ENCODE data around the gene GNLY.
A peak's percentile ranks its signal among the peaks of the same experiment; 100 is the strongest.
"Not testable (repeated sequence)": the region's sequence is repeated elsewhere in the genome, so short reads cannot be mapped to it uniquely, and the experiment has no call there.

The GNLY gene

DNA sequence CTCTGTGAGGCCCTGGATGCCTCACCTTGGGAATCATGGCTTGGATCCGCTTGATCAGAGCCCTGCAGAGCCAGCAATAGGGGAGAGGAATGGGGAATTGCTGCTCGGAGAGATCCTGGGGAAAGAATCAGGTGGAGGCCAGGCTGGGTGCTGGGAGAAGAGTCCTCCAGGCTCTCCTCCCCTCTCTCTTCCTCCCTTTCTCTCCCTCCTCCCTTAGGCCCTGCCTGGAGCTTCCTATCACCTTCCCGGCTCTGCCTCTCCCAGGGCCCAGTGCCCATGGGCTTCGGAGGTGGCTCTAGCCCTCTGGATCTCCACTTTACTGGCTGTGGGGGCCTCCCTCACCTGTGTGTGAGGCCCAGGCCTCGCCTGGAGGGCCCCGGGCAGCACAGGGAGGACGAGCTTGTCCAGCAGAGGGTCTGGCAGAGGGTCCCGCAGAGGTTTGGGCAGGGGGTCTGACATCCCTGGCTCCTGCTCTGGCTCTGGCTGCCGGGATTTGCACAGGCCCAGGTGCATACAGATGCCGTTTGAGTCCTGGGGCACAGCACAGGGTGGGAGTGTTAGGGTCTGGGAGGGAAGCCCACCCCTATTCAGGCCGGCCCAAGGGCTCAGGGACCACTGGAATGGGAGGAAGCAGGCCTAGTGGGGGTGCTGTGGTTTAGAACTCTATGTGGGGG is 28.8 kb upstream of the GNLY start:
- no peak for DNase-seq

DNA sequence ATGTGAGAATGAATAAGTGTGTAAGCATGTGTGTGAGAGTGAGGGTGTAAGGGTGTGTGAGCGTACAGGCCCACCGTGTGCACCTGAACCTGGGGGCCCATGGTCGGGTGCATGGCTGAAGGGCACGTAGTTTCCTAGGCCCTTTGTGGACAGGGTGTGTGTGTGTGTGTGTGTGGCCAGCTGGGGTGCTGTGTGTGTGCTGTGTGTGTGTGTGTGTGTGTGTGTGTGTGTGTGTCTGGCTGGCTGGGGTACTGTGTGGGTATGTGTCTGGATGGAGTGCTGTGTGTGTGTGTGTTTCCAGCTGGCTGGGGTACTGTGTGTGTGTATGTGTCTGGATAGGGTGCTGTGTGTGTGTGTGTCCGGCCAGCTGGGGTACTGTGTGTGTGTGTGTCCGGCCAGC is 28.1 kb upstream of the GNLY start:
- DNase-seq = no peak

DNA sequence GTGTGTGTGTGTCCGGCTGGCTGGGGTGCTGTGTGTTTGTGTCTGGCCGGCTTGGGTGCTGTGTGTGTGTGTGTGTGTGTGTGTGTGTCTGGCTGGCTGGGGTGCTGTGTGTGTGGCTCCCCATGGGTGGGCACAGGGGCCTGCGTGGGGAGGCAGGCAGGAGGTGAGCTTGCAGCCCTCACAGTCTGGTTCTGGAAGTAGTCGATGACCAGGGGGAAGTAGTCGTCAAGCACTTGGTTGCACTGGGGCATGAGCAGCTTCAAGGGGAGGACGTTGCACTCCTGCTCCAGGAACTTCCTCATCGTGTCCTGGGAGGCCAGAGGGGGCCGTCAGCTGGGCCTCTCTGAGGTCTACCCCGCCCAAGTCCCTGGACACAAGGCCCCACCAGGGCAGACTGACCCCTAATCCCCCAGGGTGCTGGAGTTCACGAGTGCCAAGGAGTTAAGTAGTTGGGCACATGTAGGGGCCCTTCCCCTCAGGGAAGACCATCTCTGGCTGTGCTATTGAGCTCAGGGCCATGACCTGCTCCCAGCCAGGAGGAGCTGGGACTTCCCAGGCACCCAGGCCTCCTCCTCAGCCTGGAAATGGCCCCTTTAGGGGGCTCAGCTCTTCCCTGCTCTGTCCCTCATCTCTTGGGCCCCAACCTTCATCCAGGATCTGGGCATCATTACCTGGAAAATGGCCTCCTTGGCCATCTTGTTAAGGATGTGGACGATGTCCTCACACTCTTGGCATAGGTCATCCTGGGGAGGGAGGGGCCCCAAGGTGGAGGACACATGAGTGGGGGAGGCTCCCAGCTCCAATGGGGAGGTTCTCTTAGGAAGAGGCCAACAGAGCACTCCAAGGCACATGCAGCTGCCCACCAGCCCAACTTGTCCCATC is 27.5 kb upstream of the GNLY start:
- no peak for DNase-seq

DNA sequence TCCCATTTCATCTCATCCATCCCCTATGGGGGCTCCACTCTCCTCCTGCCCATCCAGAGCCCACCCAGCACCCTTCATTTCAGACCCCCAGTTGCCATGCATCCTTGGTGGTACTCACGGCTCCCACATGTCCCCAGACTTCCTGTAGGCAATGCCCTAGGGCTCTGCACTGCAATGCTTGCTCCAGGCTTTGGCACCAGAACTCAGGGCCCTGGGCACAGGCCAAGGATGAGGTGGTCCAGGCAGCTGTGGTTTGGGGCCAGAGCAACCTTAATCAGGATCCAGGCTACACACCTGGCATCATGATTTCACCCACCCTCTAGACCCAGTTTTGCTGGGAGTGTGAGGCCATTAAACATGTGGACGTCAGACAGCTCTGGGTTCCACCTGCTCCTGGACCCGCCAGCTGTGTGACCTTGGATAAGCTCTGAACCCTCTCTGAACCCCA is 26.6 kb upstream of the GNLY start:
- no peak for DNase-seq

DNA sequence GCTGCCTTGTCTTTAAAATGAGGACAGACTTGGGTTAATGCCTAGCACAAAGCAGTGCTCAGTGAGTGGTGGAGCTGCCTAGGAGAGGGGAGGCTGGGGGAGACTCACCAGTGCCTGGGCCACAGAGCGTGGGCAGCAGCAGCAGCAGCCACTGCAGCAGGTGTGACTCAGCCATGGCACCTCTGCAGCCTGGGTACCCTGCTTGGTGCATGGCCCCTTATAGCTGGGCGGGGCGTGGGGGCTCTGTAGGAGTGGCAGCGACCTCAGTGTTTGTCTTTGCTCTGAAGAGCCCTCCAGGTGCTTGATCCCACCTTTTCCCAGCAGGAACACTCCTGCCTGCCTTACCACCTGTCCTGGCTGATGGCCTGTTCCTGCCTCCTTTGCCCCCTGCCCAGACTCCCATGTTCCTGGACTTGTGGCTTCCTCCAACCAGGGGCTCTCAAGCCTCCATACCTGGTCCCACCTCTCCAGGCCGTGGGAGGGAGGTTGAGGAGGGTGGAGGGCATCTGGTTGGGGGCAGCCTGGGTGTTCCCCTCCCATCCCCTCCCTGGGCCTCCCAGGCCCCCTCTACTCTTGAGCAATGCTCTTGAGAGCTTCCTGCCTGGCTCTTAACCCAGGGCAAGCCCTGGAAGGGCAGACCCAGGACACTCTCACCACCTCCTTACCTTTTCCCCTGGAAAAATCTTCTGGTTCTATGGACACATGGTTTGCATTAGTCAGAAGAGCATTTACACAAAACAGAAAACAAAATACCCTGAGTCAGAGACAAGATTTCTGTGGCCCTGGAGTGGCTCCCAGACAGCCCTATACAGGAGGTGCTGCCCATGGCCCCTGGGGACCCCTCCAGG is 25.9 kb upstream of the GNLY start, which contains the start of gene SFTPB:
TSS of gene SFTPB (minus strand) at position 191 of the 848 bp plus-strand sequence. CDS start at position 175, 16 bp downstream.
- no peak for DNase-seq

DNA sequence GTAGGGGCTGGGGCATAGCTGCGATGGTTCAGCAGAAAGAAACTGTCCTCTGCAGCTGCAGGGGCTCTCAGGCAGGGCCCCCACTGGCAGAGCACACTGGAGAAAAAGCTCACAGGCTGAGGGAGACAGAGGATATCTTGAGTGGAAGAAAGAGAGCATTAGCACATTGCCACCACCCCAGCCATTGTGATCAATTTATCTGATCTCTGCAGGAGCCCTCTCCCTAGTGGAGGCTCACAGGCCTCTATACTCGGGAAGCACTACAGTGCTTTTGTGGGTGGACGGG is 25.4 kb upstream of the GNLY start:
- no peak for DNase-seq

DNA sequence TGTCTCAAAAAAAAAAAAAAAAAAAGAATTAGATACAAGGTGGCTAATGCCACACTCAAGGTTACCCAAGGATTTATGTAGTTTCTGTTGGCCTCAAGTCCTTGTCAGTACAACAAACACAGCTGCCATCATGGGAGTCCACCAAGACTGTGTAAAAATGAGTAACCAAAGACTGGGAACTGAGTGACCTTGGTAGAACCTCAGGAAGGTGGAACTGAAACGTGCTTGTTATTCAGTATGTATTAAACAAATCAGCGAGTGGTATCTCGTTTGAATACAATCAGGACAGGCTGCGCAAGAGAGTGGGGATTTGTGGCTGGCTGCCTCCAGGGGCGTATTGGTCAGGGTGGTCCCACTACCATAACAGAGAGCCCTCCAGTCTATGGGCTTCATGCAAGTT is 24.6 kb upstream of the GNLY start:
- DNase-seq = no peak

DNA sequence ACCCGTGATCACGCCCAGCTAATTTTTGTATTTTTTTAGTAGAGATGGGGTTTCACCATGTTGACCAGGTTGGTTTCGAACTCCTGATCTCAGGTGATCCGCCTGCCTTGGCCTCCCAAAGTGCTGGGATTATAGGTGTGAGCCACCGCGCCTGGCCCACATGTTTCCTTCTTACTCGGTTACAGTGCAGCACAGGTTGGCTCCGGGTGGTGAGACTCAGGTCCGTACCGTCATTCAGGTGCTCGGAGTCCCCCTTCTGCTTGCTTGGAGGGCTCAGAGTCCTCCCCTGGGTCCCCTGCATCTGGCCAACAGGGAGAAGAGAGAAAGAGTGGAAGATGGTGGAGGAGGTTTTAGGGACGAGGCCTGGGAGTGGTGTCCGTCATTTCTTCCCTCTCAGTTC is 23.7 kb upstream of the GNLY start:
- not testable (repeated sequence) for DNase-seq

DNA sequence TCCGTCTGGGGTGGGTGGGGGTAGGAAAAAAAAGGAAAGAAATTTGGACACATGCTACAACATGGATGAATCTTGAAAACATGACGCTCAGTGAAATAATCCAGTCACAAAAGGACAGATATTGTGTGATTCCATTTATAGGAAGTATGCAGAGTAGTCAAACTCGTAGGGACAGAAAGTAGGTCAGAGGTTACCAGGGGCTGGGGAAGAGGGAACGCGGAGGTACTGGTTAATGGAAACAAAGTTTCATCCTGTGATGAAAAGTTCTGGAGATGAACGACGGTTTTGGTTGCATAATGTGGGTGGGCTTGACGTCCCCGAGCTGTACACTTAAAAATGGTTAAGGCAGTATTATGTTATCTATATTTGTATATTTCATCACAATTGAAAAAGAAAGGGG is 21.7 kb upstream of the GNLY start:
- DNase-seq = no peak

DNA sequence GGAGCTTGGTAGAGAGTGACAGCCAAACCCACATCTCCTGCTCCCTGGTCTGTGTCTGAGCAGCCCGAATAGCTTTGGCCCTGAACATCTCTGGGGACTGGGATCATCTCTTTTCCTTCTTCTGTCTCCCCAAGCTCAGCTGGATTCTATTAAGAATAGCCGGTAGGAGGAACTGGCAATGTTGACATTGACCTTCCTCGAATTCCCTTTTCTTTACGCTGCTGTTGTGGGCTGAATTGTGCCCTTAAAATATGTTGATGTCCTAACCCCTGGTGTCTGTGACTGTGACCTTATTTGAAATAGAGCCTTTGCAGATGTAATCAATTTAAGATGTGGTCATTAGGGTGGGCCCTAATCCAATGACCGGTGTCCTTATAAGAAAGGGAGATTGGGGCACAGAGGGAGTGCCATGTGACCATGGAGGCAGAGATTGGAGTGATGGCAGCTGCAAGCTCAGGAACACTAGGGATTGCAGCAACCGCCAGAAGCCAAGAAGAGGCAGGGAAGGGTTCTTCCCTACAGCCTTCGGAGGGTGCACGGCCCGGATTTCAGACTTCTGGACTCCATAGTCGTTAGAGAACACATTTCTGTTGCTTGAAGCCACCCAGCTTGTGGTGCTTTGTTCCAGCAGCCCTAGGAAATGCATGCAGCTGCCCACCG is 20.3 kb upstream of the GNLY start:
- no peak for DNase-seq

DNA sequence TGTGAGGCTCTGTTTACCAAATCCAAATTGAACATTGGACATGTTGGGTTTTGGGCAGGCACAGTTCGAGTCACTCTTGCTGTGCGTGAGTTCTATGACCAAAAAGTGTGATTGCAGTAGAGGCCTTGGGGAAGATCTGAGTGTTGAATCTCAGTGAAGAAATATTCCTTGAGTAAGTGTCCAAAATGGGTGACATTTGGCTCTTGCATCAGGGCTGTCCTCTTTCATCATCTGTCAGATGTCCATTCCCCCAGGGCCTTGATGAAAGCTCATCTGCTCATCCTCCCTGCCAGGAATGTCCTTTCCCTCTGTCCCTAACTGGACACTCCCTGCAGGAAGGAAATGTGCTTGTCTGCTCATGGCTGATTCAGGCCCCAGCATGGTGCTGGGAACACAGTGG is 19.7 kb upstream of the GNLY start:
- no peak for DNase-seq

DNA sequence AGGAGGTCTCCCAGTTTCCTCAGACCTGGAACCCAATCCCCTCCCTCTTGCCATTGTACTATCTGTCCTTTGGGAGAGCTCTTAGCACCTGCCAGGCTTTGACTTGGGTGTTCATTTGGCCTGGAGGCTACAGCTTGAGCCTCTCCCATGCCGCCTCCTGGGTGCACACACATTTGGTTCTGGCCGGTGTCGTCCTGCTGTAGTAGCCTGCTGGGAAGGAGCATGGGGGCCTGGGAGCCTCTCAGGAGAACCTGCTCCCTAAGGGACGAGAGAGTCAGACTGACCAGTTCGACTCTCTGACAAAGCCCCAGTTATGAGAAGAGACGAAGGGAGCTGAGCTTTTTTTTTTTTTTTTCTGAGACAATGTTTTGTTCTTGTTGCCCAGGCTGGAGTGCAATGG is 18.7 kb upstream of the GNLY start:
- DNase-seq = no peak

DNA sequence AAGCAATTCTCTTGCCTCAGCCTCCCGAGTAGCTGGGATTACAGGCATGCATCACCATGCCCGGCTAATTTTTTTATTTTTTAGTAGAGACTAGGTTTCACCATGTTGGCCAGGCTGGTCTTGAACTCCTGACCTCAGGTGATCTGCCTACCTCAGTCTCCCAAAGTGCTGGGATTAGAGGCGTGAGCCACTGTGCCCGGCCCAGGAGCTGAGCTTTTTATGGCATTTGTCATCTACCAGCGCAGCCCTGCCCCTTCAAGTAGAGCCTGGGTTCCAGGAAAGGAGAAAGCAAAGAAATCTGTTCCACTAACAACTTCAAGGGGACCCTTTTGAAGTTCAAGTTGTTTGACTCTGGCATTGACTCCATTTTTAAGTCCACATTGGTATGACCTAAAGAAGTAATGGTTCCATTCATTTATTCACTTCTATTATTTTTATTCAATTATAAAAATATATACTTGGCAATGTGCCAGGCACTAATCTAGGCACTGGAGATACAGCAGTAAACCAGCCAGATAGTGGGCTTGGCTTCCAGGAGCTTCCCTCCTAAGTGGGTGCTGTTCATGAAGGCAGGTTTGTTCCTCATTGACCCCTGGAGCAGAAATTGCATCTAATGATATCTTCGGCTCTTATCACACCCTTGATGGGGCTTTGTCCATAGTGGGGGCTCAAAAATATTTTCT is 18.2 kb upstream of the GNLY start:
- DNase-seq = no peak

DNA sequence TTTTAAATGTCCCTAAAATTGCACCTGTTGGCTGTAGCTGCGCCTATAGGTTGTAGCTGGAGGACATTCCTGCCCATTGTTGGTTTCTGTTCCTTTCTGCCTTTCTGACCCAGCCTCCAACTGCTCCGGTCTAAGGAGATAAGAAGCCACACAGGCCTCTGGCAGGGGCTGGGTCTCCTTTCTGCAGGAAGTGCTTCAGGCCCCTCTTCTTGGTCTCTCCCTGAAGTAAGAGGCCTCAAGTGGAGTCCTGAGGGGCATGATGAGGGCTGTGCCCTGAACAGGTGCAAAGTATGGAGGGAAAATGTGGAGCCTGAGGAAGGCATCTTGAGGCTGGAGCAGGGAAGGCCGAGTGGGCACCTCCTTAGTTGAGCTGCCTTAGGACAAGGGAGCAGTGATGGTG is 15.8 kb upstream of the GNLY start:
- DNase-seq = no peak

DNA sequence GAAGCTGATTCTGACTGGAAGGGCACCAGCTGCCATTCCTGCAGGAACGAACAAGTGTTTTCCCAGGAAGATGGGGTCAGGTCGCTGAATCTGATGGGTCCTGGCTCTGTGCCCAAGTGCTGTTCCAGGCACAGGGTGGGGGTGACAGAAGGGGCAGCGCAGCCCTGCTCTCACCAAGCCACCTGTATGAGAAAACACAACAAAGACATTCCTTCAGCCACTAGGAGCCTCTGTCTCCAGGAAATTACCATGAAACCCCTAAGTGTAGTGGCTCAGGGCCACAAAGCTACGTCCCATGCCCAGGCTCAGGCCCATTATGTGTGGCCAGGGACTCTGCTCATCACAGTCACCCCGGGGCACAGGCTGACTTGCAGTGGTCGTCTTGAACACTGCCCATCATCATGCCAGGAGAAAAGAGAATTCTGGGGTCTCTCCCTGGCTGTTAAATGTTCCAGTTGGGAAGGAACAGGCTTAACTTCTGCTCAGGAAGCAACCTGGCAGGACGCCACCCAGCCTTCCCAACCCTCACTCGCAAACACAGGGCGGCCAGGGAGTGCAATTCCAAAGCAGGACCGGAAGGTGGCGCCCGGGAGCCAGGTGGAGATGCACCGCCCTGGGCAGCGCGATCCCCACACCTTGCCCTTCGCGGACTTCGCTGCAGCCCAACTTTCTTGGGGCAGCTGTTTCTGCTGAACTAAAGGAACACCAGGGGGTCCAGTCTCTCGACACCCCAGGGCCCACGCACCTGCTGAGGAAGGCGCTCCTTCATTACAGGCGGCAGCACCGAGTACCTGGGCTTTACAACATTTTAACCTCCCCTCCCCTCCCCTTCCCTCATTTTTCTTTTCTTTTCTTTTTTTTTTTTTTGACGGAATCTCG is 15.1 kb upstream of the GNLY start:
- DNase-seq = peak; percentile 71

DNA sequence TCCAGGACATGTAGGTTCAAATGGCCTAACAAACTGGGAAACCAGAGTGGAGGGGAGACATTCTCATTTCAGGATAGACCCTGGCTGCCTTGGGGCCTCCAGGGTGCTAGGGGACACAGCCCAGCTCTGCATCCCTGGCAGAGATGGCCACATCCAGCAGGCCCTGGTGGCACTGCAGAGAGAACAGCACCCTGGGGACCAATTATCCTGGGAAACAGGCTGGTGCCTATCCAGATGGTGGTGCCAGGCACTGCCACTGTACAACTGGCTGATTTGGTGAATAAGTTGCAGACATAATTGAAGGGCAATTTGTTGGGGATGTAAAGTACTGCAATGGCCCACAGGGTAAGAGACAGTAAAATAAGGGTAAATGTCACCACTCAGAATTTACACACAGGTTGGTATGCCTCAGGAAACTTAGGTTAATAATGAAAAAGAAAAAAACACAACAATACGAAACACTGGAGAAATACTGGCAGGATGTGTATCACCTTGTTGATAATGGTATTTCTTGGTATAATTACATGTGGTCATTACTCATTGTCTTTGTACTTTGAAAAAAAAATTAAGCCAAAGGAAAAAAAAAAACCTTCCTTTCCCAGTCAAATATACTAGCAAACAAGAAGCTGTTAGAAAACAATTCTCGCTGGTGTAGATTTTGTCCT is 13.3 kb upstream of the GNLY start:
- no peak for DNase-seq

DNA sequence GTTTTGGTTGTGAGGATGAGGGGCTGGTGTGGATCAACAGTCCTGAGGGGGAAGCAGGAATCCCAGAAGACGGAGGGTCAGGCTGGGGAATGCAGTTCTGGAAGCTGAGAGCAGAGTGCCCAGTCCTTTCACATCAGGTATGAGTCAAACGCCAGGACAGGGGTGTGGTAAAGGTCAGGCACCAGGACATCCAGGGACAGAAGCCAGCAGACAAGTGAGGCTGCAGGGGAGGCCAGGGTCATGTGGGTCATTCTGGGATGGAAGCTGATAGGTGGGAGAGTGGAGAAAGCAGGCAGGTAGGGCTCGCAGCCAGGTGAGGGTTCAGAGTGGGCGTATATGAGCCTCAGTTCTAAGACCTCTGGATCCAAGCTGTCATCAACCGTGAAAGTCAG is 12.8 kb upstream of the GNLY start:
- DNase-seq = no peak

DNA sequence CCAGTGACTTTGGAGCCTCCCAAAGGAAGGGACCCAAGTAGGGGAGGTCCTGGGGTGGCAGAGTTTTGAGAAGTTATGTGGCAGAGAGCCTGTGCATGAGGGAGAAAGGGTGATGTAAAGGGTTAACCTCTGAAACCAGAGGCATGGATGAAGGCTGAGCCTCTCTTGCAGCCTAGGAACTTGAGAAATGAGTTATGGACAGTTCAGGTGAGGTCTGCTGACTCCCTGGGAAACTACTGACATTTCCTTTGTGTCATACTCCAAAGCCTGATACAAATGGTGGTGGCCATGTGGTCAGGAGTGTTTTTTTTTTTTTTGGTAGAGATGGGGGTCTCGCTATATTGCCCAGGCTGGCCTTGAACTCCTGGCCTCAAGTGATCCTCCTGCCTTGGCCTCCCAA is 12.4 kb upstream of the GNLY start:
- DNase-seq = no peak

DNA sequence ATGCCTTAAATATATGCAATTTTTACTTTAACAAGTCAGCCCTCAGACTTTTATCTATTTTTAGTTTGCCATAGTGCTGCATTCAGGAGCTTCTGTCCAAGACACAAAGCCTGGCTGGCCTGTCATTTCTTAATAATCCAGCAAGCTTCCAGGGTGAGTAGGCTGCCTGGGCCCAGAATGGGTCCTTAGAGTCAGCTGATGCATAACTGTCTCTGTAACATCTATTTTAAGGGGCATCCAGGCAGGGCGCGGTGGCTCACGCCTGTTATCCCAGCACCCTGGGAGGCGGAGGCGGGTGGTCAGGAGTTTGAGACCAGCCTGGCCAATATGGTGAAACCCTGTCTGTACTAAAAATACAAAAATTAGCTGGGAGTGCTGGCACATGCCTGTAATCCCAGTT is 11.8 kb upstream of the GNLY start:
- no peak for DNase-seq

DNA sequence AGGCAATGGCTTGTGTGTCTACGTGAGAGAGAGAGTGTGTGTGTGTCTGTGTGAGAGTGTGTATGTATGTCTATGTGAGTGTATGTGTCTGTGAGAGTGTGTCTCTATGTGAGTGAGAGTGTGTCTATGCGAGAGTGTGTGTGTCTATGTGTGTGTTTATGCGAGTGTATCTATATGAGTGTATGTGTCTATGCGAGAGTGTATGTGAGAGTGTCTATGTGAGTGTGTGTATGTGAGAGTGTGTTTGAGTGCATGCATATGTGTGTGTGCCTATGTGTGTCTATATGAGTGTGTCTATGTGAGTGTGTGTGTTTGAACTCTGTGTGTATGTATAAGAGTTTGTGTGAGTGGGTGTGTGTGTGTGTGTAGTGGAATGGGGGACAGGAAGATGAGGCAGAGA is 9.8 kb upstream of the GNLY start:
- DNase-seq = no peak

DNA sequence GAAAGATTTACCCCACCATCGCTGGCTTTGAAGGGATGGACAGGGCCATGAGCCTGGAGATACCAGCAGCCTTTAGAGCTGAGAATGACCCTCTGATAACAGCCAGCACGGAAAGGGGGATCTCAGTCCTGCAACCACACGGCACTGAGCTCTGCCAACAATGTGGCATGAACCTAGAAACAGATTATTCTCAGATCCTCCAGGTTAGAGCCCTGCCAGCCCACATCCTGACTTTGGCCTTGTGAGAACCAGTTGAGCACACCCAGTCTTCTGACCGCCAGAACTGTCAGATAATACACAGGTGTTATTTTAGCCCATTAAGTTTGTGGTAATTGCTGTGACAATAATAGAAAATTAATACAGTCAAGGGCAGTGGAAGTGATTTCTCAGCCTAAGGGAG is 9.4 kb upstream of the GNLY start:
- DNase-seq = no peak
